H1 (cell line): Measurements from ENCODE around the gene NKG7. TPM values are rescaled to one million over a fixed set of nuclear protein-coding genes. Genes with fewer than 3 reads are reported as not detected.
A peak's percentile ranks its signal among the peaks of the same experiment; 100 is the strongest.

Experiments
- CTCF ChIA-PET: fragments of 300-600 bp; sonication (Branson Sonifier 250); formaldehyde crosslinking; loops from one replicate; lab custom pipeline; 2021; ENCODE audit not compliant: partially characterized antibody; lab: Charles Lee
- POLR2A ChIA-PET: fragments of 300-600 bp; sonication (Branson Sonifier 250); formaldehyde crosslinking; loops from one replicate; lab custom pipeline; 2021; ENCODE audit warnings: inconsistent platforms; ENCODE audit not compliant: partially characterized antibody; lab: Charles Lee
- DNase-seq, 2 experiments: peaks; one replicate each; pipeline versions ENCODE4 v3.0.0 to v3.0.0-alpha.2; 2010 to 2022; ENCODE audit warnings: low spot score in 2 of 2, low read depth in 1 of 2, mixed read lengths in 1 of 2
- FAIRE-seq: peaks from 2 replicates; lab custom pipeline; 2011; peaks lifted over from hg19 to GRCh38; lab: Jason Lieb, UNC
- H2AFZ ChIP-seq: 2 replicates; pipeline ENCODE4 v1.8.1; 2012; ENCODE audit warnings: low read length, inconsistent platforms
- H2AK5ac ChIP-seq: 2 replicates; pipeline ENCODE4 v1.6.1; 2013; ENCODE audit warnings: low read depth, low read length
- H2BK120ac ChIP-seq: replicated peaks from 2 replicates; pipeline ENCODE3; 2013; ENCODE audit warnings: low read depth, low read length, inconsistent platforms
- H2BK12ac ChIP-seq: 2 replicates; pipeline ENCODE4 v1.6.1; 2013; ENCODE audit warnings: low read depth, low read length
- H2BK15ac ChIP-seq: 2 replicates; pipeline ENCODE4 v1.6.1; 2013; ENCODE audit warnings: low read length
- H2BK20ac ChIP-seq: 2 replicates; pipeline ENCODE4 v1.6.1; 2013; ENCODE audit warnings: low read length
- H2BK5ac ChIP-seq: 2 replicates; pipeline ENCODE4 v1.6.1; 2013; ENCODE audit warnings: low read depth, low read length
- H3K14ac ChIP-seq: 2 replicates; pipeline ENCODE4 v1.6.1; 2013; ENCODE audit warnings: inconsistent platforms; ENCODE audit not compliant: insufficient read length
- H3K18ac ChIP-seq: 2 replicates; pipeline ENCODE4 v1.6.1; 2013; ENCODE audit warnings: low read length; ENCODE audit errors: extremely low read depth
- H3K23ac ChIP-seq: 2 replicates; pipeline ENCODE4 v1.6.1; 2013; ENCODE audit warnings: inconsistent platforms; ENCODE audit not compliant: insufficient read length
- H3K23me2 ChIP-seq: 2 replicates; pipeline ENCODE4 v1.6.1; 2013; ENCODE audit warnings: low read depth, low read length
- H3K27ac ChIP-seq: 2 replicates; pipeline ENCODE4 v1.6.1; 2011; ENCODE audit warnings: low read depth, low read length, inconsistent platforms
- H3K27me3 ChIP-seq, 4 experiments: replicated peaks in 1 of 4; 1 replicate in 1 of 4; 2 replicates in 3 of 4; pipeline versions ENCODE4 v1.6.1 to v1.8.1; 2011 to 2013; ENCODE audit warnings: low read length in 3 of 4, mild to moderate bottlenecking in 3 of 4, inconsistent platforms in 2 of 4, mixed read lengths in 2 of 4, moderate library complexity in 1 of 4; ENCODE audit not compliant: control insufficient read depth in 3 of 4, insufficient read depth in 3 of 4; ENCODE audit errors: extremely low read depth in 1 of 4
- H3K36me3 ChIP-seq, 4 experiments: 2 replicates each; pipeline versions ENCODE4 v1.6.1 to v1.8.1; 2011 to 2013; ENCODE audit warnings: mild to moderate bottlenecking in 4 of 4, low read length in 3 of 4, moderate library complexity in 2 of 4, control low read depth in 1 of 4, inconsistent platforms in 1 of 4; ENCODE audit not compliant: insufficient read depth in 4 of 4, control insufficient read depth in 2 of 4
- H3K4ac ChIP-seq: replicated peaks from 2 replicates; pipeline ENCODE3; 2013; ENCODE audit warnings: low read length, low read depth, mixed read lengths, inconsistent platforms; ENCODE audit not compliant: insufficient read length
- H3K4me1 ChIP-seq, 4 experiments: replicated peaks in 1 of 4; 1 replicate in 1 of 4; 2 replicates in 3 of 4; pipeline versions ENCODE4 v1.6.1 to v1.8.1; 2011 to 2013; ENCODE audit warnings: low read length in 3 of 4, inconsistent platforms in 2 of 4, mixed read lengths in 1 of 4; ENCODE audit not compliant: insufficient read depth in 4 of 4, control insufficient read depth in 3 of 4
- H3K4me2 ChIP-seq, 2 experiments: 2 replicates each; pipeline versions ENCODE4 v1.6.1 to v1.8.1; 2011 to 2013; ENCODE audit warnings: low read depth in 2 of 2, low read length in 2 of 2, control low read depth in 1 of 2, inconsistent platforms in 1 of 2, mild to moderate bottlenecking in 1 of 2; ENCODE audit not compliant: insufficient read depth in 1 of 2
- H3K4me3 ChIP-seq, 4 experiments: fragments of 200-600, 300-600 bp in 1 of 4; sonication (generic), shearing (Covaris generic), sonication (Bioruptor Twin) in 1 of 4; 2 replicates each; pipeline versions ENCODE4 v1.5.1 to v1.8.1; 2011 to 2016; ENCODE audit warnings: low read length in 4 of 4, low read depth in 3 of 4, control low read depth in 2 of 4, inconsistent platforms in 2 of 4, mild to moderate bottlenecking in 2 of 4, mixed read lengths in 1 of 4, moderate library complexity in 1 of 4; ENCODE audit not compliant: insufficient read depth in 2 of 4; ENCODE audit errors: extremely low read depth in 1 of 4
- H3K56ac ChIP-seq: replicated peaks from 2 replicates; pipeline ENCODE3; 2013; ENCODE audit warnings: low read depth, mild to moderate bottlenecking, mixed read lengths, low read length, inconsistent platforms; ENCODE audit not compliant: insufficient read length
- H3K79me1 ChIP-seq: 2 replicates; pipeline ENCODE4 v1.6.1; 2013; ENCODE audit warnings: low read depth, low read length, control low read depth
- H3K79me2 ChIP-seq, 2 experiments: 2 replicates each; pipeline versions ENCODE4 v1.6.1 to v1.8.1; 2012 to 2013; ENCODE audit warnings: low read length in 2 of 2, mild to moderate bottlenecking in 2 of 2, inconsistent platforms in 1 of 2; ENCODE audit not compliant: insufficient read depth in 2 of 2, control insufficient read depth in 1 of 2
- H3K9ac ChIP-seq, 4 experiments: replicated peaks in 1 of 4; 1 replicate in 1 of 4; 2 replicates in 3 of 4; pipeline versions ENCODE4 v1.6.1 to v1.8.1; 2011 to 2013; ENCODE audit warnings: low read depth in 3 of 4, low read length in 3 of 4, control low read depth in 2 of 4, mild to moderate bottlenecking in 2 of 4, moderate library complexity in 2 of 4, inconsistent platforms in 1 of 4; ENCODE audit errors: extremely low read depth in 1 of 4
- H3K9me3 ChIP-seq, 2 experiments: 2 replicates each; pipeline versions ENCODE4 v1.6.1 to v1.8.1; 2012 to 2013; ENCODE audit warnings: mild to moderate bottlenecking in 2 of 2, moderate library complexity in 2 of 2, control low read depth in 1 of 2, inconsistent platforms in 1 of 2, low read depth in 1 of 2, low read length in 1 of 2, mixed read lengths in 1 of 2; ENCODE audit not compliant: insufficient read depth in 2 of 2
- H4K20me1 ChIP-seq, 2 experiments: replicated peaks in 1 of 2; 2 replicates each; pipeline versions ENCODE3 to v1.8.1; 2011 to 2013; ENCODE audit warnings: inconsistent platforms in 2 of 2, low read length in 2 of 2, mild to moderate bottlenecking in 1 of 2; ENCODE audit not compliant: insufficient read depth in 2 of 2, control insufficient read depth in 1 of 2
- H4K5ac ChIP-seq: 2 replicates; pipeline ENCODE4 v1.6.1; 2013; ENCODE audit warnings: low read length, low read depth, mixed read lengths, inconsistent platforms; ENCODE audit not compliant: insufficient read length
- H4K8ac ChIP-seq: 2 replicates; pipeline ENCODE4 v1.8.0; 2013; ENCODE audit warnings: mild to moderate bottlenecking, moderate library complexity, low read length, inconsistent platforms; ENCODE audit not compliant: insufficient read depth; ENCODE audit errors: extremely low read depth
- H4K91ac ChIP-seq: replicated peaks from 2 replicates; pipeline ENCODE3; 2013; ENCODE audit warnings: low read length, mixed read lengths, inconsistent platforms; ENCODE audit not compliant: insufficient read length
- ASH2L ChIP-seq: fragments of 200-600, 300-600 bp; sonication (generic); IDR thresholded peaks from one replicate; pipeline ENCODE4 v1.7.1; 2017; ENCODE audit warnings: low read length
- BACH1 ChIP-seq: IDR thresholded peaks from 2 replicates; pipeline ENCODE4 v1.6.1; 2012; ENCODE audit warnings: low read length, improper control_type of control experiment
- BRCA1 ChIP-seq: IDR thresholded peaks from 2 replicates; pipeline ENCODE4 v1.6.1; 2012; ENCODE audit warnings: low read depth, low read length, improper control_type of control experiment
- CREB1 ChIP-seq: IDR thresholded peaks from 2 replicates; pipeline ENCODE4 v1.6.1; 2012; ENCODE audit warnings: inconsistent platforms
- HDAC6 ChIP-seq: IDR thresholded peaks from one replicate; pipeline ENCODE4 v1.7.1; 2012; ENCODE audit warnings: low read depth, mild to moderate bottlenecking, inconsistent platforms, low read length, moderate library complexity
- NRF1 ChIP-seq: IDR thresholded peaks from 2 replicates; pipeline ENCODE4 v1.6.1; 2011; ENCODE audit warnings: mild to moderate bottlenecking, low read depth, low read length, improper control_type of control experiment
- PHF8 ChIP-seq: fragments of 200-600 bp; sonication (generic); conservative IDR thresholded peaks from 2 replicates; pipeline ENCODE4 v1.7.1; 2012; ENCODE audit warnings: low read depth, mild to moderate bottlenecking, inconsistent platforms, low read length, moderate library complexity
- POLR2AphosphoS5 ChIP-seq: IDR thresholded peaks from 2 replicates; pipeline ENCODE4 v1.6.1; 2011; ENCODE audit warnings: low read depth, low read length
- SIN3A ChIP-seq, 2 experiments: IDR thresholded peaks in 1 of 2; conservative IDR thresholded peaks in 1 of 2; 2 replicates each; pipeline ENCODE4 v1.6.1; 2011 to 2012; ENCODE audit warnings: low read length in 2 of 2, improper control_type of control experiment in 1 of 2, low read depth in 1 of 2, mild to moderate bottlenecking in 1 of 2
- SP1 ChIP-seq: IDR thresholded peaks from 2 replicates; pipeline ENCODE4 v1.6.1; 2011; ENCODE audit warnings: low read depth, low read length
- SP4 ChIP-seq: IDR thresholded peaks from 2 replicates; pipeline ENCODE4 v1.6.1; 2012; ENCODE audit warnings: low read length, inconsistent platforms
- WGBS, 2 experiments: shearing (Covaris generic) in 1 of 2; methylation state at CpG; one replicate each; pipeline versions ENCODE4 v1.1.6 to v1.1.7; 2013 to 2015; ENCODE audit warnings: low lambda C conversion rate in 2 of 2, mixed read lengths in 2 of 2, inconsistent platforms in 1 of 2, low coverage in 1 of 2, missing lambda C conversion rate in 1 of 2; ENCODE audit not compliant: insufficient replicate concordance in 2 of 2, insufficient coverage in 1 of 2, insufficient read length in 1 of 2; ENCODE audit errors: extremely low coverage in 1 of 2, missing lambda C conversion rate in 1 of 2; 5-methylcytosine and 5-hydroxymethylcytosine counted together
- polyA plus RNA-seq, 7 experiments: library from polyadenylated mRNA; depleted of rRNA in 3 of 7; stranded (reverse) in 5 of 7; unstranded in 2 of 7; fragments of >200 nt in 5 of 7; fragments of 200-250 nt in 2 of 7; gene quantifications; 1 replicate in 5 of 7; 2 replicates in 1 of 7; 4 replicates in 1 of 7; pipeline versions ENCODE4 v1.2.1 to v1.2.3, GENCODE V29; 2011 to 2013; ENCODE audit warnings: missing spikeins in 2 of 7, mixed read lengths in 2 of 7
- total RNA-seq: library from RNA; stranded (reverse); fragmentation: NEBNext Ultra II Directional; extraction: Animal tissue kit (Norgen Biotek cat#: 25700); gene quantifications from 2 replicates; pipeline ENCODE4 v1.2.1, GENCODE V29; 2021
- TF ChIP-seq, protein P1 (sequence below): IDR thresholded peaks from 2 replicates; pipeline ENCODE4 v1.6.1; 2012; ENCODE audit warnings: inconsistent platforms

The NKG7 gene
- total and polyA plus RNA-seq, 2 of the 8 experiments (the other 6 are each of a cell fraction or from before 2014, with no cell fraction given), result not detected

DNA sequence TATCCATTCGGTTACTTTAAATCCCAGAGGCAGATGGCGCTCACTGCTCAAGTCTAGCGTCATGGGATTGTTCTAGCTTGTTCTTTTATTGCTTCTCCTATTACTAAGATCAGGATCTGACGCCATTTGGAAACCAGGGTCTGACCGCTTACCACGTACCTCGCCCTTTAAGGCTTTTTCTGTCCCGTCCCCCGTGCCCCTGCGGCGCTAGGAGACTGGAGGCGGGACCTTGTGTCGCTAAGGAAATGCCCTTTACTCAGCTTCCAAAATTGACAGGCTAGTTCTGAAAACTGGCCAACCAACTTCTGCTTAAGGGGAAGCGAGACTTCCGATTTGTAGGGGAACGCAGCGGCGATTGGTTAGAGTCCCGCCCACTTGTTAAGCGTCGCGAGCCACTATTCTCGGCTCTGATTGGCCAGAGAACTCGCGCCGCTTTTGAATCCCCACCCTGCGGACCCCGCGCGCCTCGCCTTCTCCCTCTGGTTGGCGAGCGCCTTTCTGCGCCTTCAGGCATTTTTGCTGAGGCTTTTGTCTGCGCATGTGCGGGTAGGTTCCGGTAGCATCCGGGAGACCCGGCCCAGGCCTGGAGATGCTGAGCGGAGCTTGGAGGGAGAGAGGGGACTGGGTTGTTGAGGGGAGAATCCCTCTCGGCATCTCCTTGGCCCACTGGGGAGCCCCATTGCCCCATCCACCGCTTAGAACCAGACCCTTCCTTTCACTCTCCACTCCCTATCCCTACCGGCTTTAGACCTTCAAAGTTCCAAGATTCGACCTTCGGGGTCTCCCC is 21.8 kb upstream of the NKG7 start:
- Histone ChIP-seq H3K56ac (peak overlapping the region; percentile 85), H3K4me2 (peak overlapping the region; percentile 86), H2BK5ac (peak overlapping the region; percentile 93), H3K27me3 (no peaks in the 10 kb centered on the region), H3K36me3 (peaks cover 0 to 3% (median 0%) of the 10 kb centered on the region in 4 experiments; a peak in 1 of 8 replicates), H3K79me1 (no peaks in the 10 kb centered on the region), H3K4me1 (peaks cover 0 to 7% (median under 1%) of the 10 kb centered on the region in 4 experiments; a peak in 4 of 7 replicates), H4K91ac (peak overlapping the region; percentile 86), H3K18ac (peak overlapping the region; percentile 98), H2BK20ac (no peak overlapping the region), H3K9me3 (no peaks in the 10 kb centered on the region), H3K27ac (peak overlapping the region; percentile 86), H3K14ac (no peak overlapping the region), H4K5ac (peak overlapping the region; percentile 90), H2BK12ac (peak overlapping the region; percentile 84; the same call in 1 of the 2 replicates), H3K23me2 (peaks cover 7% of the 10 kb centered on the region), H3K4ac (peak overlapping the region; percentile 87), H4K8ac (peak overlapping the region; percentile 91; the same call in 1 of the 2 replicates), H2AFZ (peak overlapping the region; percentile 77; the same call in 1 of the 2 replicates), H2BK15ac (peak overlapping the region; percentile 81; the same call in 1 of the 2 replicates), H2BK120ac (peak overlapping the region; percentile 44), H3K23ac (no peak overlapping the region), H3K79me2 (peaks cover 0 to 5% of the 10 kb centered on the region in 2 experiments; a peak in 2 of 4 replicates), H4K20me1 (no peaks in the 10 kb centered on the region), H2AK5ac (peak overlapping the region; percentile 80; the same call in 1 of the 2 replicates), H3K4me3 (peak overlapping the region; percentile 67 to 91 (median 83)), H3K9ac (peak overlapping the region; percentile 83 to 97 (median 88))
- FAIRE-seq, result peak; percentile 89
- POLR2A ChIA-PET, result interaction anchor here (0.5 to 1.9 kb wide), 8 partner anchors 12 to 844 kb away, joined by 3 to 11 read pairs (median 4); partner anchors contain the start of genes CLDND2 and NKG7
- peak; percentile 94 to 98 for DNase-seq
- WGBS, 2 experiments, result 3% methylated on average over 42 of the region's 45 CpGs; no CpG with 5 or more reads in 1 of the 2 experiments
- CTCF ChIA-PET, result interaction anchor here (0.8 to 7.0 kb wide), 3 partner anchors 14 to 27 kb away, joined by 4 to 74 read pairs (median 13); no protein-coding TSS in a partner anchor
- TF ChIP-seq, protein P1, sequence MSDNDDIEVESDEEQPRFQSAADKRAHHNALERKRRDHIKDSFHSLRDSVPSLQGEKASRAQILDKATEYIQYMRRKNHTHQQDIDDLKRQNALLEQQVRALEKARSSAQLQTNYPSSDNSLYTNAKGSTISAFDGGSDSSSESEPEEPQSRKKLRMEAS, result peak; percentile 86
- TF ChIP-seq SIN3A (conservative IDR thresholded peaks at IDR 0.05 in 1 of 2, IDR thresholded peaks at IDR 0.05 in 1 of 2; ENCODE audit: low read depth in 1 of 2, low read length in 2 of 2) (0 out of 4 replicates have a peak, but pooled peaks of 1 of the 2 experiments have one; percentile 33), ASH2L (peak; percentile 34), BACH1 (no peak), BRCA1 (no peak), PHF8 (peak; percentile 66), NRF1 (peak; percentile 76), SP4 (no peak), SP1 (peak; percentile 95), CREB1 (0 out of 2 replicates have a peak, but pooled peaks have one; percentile 34), HDAC6 (no peak), POLR2AphosphoS5 (peak; percentile 74)
